K562 (cell line): ENCODE measurements around the gene AACS.

Source experiments
- CHD2 ChIP-seq: IDR thresholded peaks from 2 replicates; pipeline ENCODE4 v1.6.1; 2011; ENCODE audit warnings: low read depth, low read length
- EZH2 ChIP-seq: IDR thresholded peaks from 2 replicates; pipeline ENCODE4 v1.6.1; 2012; ENCODE audit warnings: low read depth, mild to moderate bottlenecking, inconsistent platforms, low read length, borderline replicate concordance
- GABPA ChIP-seq: fragments of 200-800 bp; sonication (Bioruptor generic); conservative IDR thresholded peaks from 2 replicates; pipeline ENCODE4 v1.6.1; 2016; ENCODE audit warnings: low read depth, missing genetic modification characterization, missing compliant biosample characterization
- KLF6 ChIP-seq: fragments of 250-450 bp; sonication (Bioruptor Pico); IDR thresholded peaks from 2 replicates; pipeline ENCODE4 v1.4.0; 2020; ENCODE audit warnings: mild to moderate bottlenecking, moderate library complexity, borderline replicate concordance
- ZC3H8 ChIP-seq: fragments of 450-650 bp; IDR thresholded peaks from 2 replicates; pipeline ENCODE4 v1.6.1; 2017
- ZFX ChIP-seq: sonication (generic); formaldehyde crosslinking; IDR thresholded peaks from 2 replicates; pipeline ENCODE4 v1.8.0; 2022; ENCODE audit warnings: mild to moderate bottlenecking, missing genetic modification reagents, moderate library complexity
- ZNF121 ChIP-seq: sonication (generic); formaldehyde crosslinking; conservative IDR thresholded peaks from 2 replicates; pipeline ENCODE4 v1.8.0; 2022; ENCODE audit warnings: missing genetic modification reagents
- TF ChIP-seq, protein P1 (sequence below), 3 experiments: IDR thresholded peaks in 2 of 3; conservative IDR thresholded peaks in 1 of 3; 2 replicates each; pipeline ENCODE4 v1.5.1; 2011 to 2012; ENCODE audit warnings: low read length in 3 of 3, mild to moderate bottlenecking in 3 of 3, control low read depth in 2 of 3, improper control_type of control experiment in 1 of 3, inconsistent platforms in 1 of 3, low read depth in 1 of 3, mixed read lengths in 1 of 3, moderate library complexity in 1 of 3; ENCODE audit not compliant: insufficient read depth in 2 of 3

DNA sequence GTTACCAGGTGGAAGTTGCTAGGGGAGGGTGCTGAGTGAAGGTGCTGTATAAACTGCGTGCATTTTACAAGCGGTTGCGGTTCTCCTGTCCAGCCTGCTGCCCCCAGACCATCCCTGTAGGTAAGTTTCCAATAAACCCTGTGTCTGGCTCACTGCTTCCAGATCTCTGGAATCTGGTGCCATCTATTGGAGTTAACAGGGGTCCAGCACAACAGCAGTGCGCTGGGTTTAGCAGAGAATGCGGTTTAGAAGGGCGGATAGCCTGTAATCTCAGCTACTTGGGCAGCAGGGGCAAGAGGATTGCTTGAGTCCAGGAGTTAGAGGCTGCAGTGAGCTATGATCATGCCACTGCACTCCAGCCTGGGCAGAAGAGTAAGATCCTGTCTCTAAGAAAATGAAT, 4.9 kb downstream of the AACS start:
- TF ChIP-seq GABPA (tag) (no peak), ZC3H8 (no peak), ZNF121 (no peak), KLF6 (CRISPR knock-in tag) (no peak), CHD2 (no peak), ZFX (CRISPR knock-in tag) (no peak), EZH2 (no peak)
- TF ChIP-seq, protein P1, sequence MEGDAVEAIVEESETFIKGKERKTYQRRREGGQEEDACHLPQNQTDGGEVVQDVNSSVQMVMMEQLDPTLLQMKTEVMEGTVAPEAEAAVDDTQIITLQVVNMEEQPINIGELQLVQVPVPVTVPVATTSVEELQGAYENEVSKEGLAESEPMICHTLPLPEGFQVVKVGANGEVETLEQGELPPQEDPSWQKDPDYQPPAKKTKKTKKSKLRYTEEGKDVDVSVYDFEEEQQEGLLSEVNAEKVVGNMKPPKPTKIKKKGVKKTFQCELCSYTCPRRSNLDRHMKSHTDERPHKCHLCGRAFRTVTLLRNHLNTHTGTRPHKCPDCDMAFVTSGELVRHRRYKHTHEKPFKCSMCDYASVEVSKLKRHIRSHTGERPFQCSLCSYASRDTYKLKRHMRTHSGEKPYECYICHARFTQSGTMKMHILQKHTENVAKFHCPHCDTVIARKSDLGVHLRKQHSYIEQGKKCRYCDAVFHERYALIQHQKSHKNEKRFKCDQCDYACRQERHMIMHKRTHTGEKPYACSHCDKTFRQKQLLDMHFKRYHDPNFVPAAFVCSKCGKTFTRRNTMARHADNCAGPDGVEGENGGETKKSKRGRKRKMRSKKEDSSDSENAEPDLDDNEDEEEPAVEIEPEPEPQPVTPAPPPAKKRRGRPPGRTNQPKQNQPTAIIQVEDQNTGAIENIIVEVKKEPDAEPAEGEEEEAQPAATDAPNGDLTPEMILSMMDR (IDR thresholded peaks at IDR 0.05 in 2 of 3, conservative IDR thresholded peaks at IDR 0.05 in 1 of 3; ENCODE audit: insufficient read depth in 2 of 3, low read depth in 1 of 3, low read length in 3 of 3), result no peak
